Superior temporal gyrus (tissue), 1 donor: Measurements from ENCODE around the gene RTN4RL1.

ENCODE experiments used
- DNase-seq: peaks from one replicate; pipeline ENCODE4 v3.0.0-alpha.2; 2016; ENCODE audit errors: extremely low spot score

RTN4RL1 gene, protein sequence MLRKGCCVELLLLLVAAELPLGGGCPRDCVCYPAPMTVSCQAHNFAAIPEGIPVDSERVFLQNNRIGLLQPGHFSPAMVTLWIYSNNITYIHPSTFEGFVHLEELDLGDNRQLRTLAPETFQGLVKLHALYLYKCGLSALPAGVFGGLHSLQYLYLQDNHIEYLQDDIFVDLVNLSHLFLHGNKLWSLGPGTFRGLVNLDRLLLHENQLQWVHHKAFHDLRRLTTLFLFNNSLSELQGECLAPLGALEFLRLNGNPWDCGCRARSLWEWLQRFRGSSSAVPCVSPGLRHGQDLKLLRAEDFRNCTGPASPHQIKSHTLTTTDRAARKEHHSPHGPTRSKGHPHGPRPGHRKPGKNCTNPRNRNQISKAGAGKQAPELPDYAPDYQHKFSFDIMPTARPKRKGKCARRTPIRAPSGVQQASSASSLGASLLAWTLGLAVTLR

DNA sequence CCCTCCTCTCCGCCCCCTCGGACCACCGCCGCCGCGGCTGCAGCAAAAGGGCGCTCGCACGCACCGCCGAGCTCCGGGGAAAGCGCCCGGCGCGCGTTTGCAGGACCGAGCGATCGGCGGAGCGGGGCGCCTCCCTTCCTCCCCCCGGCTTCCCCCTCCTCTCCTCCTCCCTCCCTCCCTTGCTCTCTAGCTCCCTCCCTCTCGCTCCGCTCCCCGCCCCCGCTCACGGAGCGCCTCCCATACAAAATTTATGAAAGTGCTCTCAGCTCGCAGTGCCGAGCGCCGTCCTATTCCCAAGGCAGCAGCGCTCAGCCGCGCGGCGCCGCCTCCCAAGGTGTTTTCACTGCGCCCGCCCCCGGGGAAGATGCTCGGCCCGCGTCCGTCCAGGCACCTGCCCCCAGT lies at the start of gene RTN4RL1:
Gene RTN4RL1 (minus strand): TSS at position 115 of the 402 bp plus-strand sequence. CDS start 469 bp downstream, outside the sequence.
- DNase-seq: peak; percentile 50

GRCh38 chr17:2074919-2075318 lies 49.8 kb upstream of the RTN4RL1 start:
- DNase-seq: no peak

GRCh38 chr17:2071455-2072281 lies 46.5 kb upstream of the RTN4RL1 start:
- DNase-seq: no peak

DNA sequence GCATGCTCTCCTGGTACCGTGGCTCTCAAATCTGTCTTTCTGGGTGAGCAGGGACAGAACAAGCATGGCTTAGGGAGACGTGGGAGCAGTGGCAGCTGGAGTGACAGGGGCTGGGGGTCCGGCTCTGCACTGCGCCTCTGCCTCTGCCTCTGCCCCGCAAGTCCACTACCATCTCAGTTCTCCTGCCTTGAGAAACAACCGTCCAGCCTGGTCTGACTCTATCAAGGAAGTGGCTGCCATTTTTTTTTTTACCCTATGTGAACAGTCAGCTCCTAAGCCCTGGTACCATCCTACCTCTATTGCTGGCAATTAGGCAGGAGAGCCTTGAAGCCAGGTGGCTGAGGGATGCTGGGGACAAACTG lies 45.9 kb upstream of the RTN4RL1 start:
- DNase-seq: no peak

- no peak for DNase-seq
Measured at GRCh38 chr17:2070241-2071023, 45.3 kb upstream of the RTN4RL1 start.

DNA sequence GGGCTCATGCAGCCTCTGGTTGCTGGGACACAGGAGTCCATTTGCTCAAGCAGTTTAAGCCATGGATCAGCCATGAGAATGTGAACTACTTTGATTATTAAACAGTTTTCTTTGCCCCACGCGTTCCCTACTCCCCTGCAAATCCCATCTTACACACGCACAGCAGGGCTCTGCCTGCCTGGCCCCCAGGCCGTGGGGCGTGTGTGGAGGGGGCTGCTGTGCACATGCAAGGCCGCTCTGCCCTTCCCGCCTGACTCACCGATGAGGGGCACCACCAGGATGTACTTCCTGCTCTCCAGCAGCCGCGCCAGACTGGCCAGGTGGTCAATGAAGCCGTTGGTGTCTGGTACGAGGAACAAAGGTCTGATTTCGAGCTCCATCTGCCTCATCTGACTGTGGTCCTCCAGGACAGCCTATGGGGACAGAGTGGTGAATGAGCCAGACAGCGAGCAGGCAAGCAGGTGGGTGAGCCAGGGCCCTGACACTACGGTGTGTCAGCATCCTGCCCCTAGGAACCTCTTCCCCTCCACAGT lies 43.5 kb upstream of the RTN4RL1 start:
- no peak for DNase-seq

GRCh38 chr17:2068031-2068518 lies 42.9 kb upstream of the RTN4RL1 start:
- no peak for DNase-seq

DNA sequence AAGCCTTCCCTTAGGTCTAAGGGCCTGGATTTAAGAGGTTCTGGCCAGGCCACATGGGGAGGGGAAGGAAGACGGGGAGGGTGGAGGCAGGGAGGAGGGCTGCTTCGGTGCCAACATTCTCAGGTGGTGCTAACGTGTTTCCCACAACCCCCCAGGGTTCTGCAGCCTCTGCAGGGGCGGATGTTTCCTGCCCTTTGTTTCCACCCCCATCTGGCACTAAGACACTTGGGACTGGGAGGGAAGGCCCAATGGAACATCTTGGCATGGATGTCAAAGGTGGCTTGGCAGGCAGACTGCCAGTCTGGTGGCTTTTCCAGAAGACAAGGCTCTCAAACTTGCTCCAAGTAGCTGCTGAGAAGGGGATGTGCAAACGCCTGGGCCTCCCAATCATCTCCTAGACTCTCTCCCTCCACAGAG lies 42.5 kb upstream of the RTN4RL1 start:
- no peak for DNase-seq

DNA sequence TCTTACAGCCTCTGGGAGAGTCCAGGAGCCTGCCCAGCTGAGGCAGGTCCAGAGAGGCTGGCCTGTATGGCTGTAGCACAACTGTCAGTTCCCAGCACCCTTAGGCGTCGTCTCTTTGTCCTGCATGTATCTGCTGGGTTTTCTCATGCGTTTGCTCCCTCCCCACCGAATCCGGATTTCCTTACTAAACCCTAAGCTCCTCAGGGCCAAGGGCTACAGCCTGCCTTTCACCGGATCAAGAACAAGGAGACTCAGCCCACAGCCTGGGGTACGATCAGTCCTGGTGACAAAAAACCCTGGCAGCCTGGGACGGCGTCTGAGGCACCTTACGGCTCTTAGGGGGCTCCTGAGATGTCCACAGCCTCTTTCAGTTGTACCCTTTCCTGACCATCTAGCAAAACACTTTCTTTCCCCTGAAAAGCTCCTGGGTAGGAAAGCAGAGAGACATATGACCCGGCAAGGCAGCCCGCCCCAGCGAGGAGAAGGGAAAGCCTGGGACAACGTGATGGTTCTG lies 42.0 kb upstream of the RTN4RL1 start:
- no peak for DNase-seq

GRCh38 chr17:2065949-2066400 lies 40.8 kb upstream of the RTN4RL1 start:
- DNase-seq: no peak

GRCh38 chr17:2064980-2065785 lies 40.0 kb upstream of the RTN4RL1 start:
- DNase-seq: no peak

GRCh38 chr17:2064520-2064971 lies 39.4 kb upstream of the RTN4RL1 start:
- no peak for DNase-seq

- DNase-seq: no peak
Measured at GRCh38 chr17:2064147-2064489, 39.0 kb upstream of the RTN4RL1 start.

- DNase-seq: no peak
Measured at GRCh38 chr17:2063261-2064146, 38.4 kb upstream of the RTN4RL1 start.

DNA sequence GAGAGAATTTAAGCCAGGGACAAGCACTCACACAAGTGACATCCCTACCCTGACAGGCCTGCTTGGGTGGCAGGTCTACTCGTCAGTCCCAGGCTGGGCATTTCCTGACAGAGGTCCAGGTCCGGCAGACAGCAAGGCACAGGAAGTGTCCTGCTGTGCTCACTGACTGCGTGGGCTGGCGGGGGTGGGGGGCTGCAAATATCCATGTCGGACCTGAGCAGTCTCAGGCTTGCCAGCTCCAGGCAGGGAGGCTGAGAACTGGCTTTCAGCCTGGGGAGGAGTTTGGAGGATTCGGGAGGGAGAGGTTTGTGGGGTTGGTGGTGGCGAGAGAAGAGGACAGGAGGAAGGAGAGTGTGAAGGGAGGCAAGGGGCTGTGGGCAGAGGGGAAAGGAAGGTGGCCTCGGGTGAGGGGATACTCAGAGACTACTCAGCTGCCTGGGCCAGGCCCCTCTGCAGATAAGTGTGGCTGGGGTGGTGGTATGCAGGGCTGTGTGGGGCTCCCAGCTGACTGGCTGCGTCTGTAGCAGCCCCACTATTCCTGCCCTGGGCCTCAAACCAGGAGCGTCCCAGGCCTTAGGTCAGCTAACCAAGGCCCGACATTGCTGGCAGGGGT lies 37.5 kb upstream of the RTN4RL1 start:
- DNase-seq: no peak

GRCh38 chr17:2061441-2061958 lies 36.4 kb upstream of the RTN4RL1 start:
- no peak for DNase-seq

- no peak for DNase-seq
Measured at GRCh38 chr17:2060681-2061440, 35.7 kb upstream of the RTN4RL1 start.

GRCh38 chr17:2060385-2060658 lies 35.2 kb upstream of the RTN4RL1 start:
- DNase-seq: no peak
